Measurements from ENCODE around the gene DUSP1.

DUSP1 gene

GRCh38 chr5:172741206-172741582 lies 29.8 kb downstream of the DUSP1 start:
- DNase-seq: no peak

GRCh38 chr5:172740428-172741205 lies 30.4 kb downstream of the DUSP1 start:
- no peak for DNase-seq

DNA sequence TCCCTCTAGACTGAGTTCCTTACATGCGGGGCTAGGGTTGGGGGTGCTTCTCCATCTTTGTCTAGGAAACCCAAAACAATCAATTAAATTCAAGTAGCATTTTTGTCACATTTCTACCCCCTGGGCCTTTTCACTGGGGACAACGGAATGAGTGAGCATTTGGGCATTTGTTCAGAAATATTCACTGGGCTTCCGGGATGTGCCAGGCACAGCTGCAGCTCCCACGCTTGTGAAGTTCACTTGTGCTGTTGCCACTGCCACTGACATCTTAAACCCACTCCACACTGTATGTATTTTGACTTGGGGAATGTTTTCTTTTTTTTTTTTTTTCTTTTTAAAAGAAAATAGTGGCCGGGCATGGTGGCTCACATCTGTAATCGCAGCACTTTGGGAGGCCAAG lies 31.6 kb downstream of the DUSP1 start:
- no peak for DNase-seq

- DNase-seq: no peak
Observed at GRCh38 chr5:172736508-172737135, 34.4 kb downstream of the DUSP1 start.

GRCh38 chr5:172735141-172735831 lies 35.7 kb downstream of the DUSP1 start:
- no peak for DNase-seq

- DNase-seq: no peak
Observed at GRCh38 chr5:172733974-172734346, 37.0 kb downstream of the DUSP1 start.

GRCh38 chr5:172733131-172733973 lies 37.6 kb downstream of the DUSP1 start:
- DNase-seq: no peak

GRCh38 chr5:172732201-172732865 lies 38.7 kb downstream of the DUSP1 start:
- no peak for DNase-seq

- DNase-seq: no peak
Observed at GRCh38 chr5:172731680-172732074, 39.3 kb downstream of the DUSP1 start.

GRCh38 chr5:172730981-172731679 lies 39.9 kb downstream of the DUSP1 start:
- no peak for DNase-seq

DNA sequence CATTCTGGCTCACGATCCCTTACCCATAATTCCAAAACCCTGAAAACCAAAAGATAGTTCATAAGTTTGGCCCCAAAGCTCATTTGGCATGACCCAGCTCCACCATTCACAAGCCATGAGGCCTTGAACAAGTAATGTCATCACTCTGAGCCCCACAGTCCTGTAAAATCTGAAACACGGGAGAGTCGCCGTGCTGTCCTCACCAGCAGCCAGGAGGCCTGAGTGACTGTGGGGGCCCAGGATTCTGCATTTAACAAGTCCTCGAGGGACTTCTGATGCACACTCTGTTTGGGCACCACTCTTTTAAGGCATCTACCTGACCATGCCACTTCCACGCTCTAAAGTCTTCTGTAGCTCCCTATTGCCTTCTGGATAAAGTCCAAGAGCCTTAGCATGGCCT lies 40.8 kb downstream of the DUSP1 start:
- no peak for DNase-seq

DNA sequence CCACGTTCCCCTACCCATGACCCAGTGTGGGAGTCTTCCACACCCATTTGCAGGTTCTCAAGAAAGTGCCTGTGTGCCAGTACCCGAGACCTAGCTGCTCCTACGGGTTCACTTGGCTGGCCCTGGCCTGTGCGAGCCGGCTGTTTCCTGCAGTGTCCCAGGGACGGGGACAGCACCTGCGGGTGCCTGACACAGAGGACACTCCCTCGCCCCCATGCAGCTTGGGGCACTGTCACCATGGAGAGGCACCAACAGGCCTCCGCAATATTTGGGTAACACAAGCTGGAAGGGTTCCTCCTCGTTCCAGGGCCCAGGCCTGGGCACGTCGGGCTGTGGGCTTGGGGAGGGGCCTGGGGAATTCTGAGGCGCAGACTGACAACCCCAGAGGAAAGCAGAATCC lies 41.4 kb downstream of the DUSP1 start:
- DNase-seq: no peak

DNA sequence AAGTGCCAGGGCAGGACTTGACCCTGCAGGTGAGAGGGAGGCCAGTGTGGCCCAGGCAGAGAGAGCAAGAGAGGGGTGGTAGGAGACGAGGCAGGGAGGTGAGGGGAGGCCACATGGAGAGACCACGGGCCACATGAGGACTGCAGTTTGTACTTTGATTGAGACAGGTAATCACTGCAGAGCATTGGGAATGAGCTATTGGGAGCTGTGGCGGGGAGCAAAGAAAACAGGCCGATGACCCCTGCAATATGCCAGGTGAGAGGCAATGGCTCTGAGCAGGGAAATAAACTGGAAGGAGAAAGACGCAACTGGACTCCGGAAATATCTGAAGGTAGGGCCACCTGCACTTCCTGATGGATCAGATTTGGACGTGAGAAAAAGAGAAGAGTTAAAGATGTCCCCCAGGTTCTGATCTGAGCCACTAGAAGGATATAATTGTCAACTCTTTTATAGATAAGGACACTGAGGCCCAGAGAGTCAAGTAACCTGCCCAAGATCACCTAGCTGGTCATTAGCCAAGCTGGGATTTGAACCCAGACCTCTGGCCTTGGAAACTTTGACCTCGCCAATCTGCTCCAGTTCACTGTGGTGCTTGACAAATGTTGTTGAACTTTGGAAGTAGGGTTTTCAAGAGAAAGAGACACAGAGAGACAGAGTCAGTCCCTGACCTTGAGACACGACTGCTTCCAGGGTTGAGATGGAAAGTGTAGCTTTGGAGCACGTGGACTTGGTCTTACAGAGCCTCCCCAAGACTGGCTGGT lies 42.3 kb downstream of the DUSP1 start:
- no peak for DNase-seq

GRCh38 chr5:172727551-172727950 lies 43.4 kb downstream of the DUSP1 start:
- no peak for DNase-seq

GRCh38 chr5:172726966-172727365 lies 44.0 kb downstream of the DUSP1 start:
- no peak for DNase-seq

- DNase-seq: no peak
Observed at GRCh38 chr5:172725785-172726184, 45.2 kb downstream of the DUSP1 start.

GRCh38 chr5:172725273-172725672 lies 45.7 kb downstream of the DUSP1 start:
- DNase-seq: no peak

GRCh38 chr5:172724242-172725183 lies 46.5 kb downstream of the DUSP1 start:
- no peak for DNase-seq

DNA sequence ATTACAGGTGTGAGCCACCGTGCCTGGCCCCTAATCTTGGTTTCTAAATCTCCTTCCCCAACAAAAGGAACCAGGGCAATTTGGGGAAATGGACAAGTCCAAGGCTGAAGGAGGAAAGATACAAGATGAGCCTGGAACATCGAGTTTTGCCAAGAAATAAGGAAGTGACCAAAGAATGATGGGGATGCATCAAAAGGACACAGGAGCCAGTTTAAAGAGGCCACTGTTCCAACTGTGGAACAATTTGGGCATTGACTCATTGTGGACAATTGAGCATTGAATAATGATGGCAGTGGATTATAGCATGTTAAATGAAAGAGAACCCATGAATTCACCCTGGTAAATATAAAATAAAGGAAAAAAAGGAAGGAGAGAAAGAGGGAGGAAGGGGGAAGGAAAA lies 47.5 kb downstream of the DUSP1 start:
- DNase-seq: no peak

DNA sequence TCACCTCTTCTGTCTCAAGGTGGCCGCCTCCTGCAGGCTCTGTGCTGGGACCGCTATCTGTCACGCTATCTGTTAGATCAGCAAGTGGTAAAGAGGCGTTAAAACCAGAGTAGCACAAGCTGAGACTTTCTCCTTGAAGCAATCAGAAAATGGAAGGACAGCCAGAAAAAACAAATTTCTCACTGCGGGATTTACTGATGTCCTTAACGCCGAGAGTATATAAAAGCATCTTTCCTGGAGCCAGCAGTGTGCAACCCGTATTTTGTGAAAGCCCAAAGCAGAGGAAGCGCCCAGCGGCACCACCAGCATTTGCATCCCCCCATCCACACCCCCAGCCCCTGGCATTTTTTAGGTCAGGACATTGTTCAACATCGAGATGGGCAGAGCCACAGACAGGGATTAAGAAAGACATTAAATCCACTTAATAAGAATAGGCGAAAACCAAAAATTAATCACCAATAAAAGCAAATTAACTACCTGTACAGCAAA lies 48.6 kb downstream of the DUSP1 start:
- no peak for DNase-seq

Measured in cerebellar nuclear complex (tissue), 1 donor.